ENCODE results near the gene FRMPD2.

The FRMPD2 gene

GRCh38 chr10:48274636-48275035, at the start of gene FRMPD2:
Gene FRMPD2, minus strand, starts transcription at chr10:48274696. Its CDS starts 129 bp downstream, at chr10:48274567.
- DNase-seq: no peak

DNA sequence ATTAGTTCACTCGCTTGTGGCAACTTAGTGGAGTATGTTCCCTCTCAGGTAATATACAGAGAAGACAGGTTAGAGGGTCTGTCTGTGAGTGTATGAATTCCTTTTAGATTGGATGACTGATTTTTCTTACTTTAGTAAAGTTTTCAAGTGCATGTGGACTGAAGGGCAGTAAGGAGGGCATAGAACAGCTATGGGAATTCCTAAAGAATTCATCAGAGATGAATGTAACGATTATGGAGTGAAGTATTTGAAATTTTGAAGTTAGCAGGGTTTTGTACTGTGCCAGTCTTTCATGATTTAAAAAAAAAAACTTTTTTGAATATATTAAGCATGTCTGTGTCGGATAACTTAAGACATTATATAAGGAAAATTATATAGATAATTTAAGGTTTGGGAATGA, 47.5 kb upstream of the FRMPD2 start:
- DNase-seq: no peak

- DNase-seq: no peak
Measured at GRCh38 chr10:48317321-48317990, 43.0 kb upstream of the FRMPD2 start.

GRCh38 chr10:48316236-48316635, 41.7 kb upstream of the FRMPD2 start:
- DNase-seq: no peak

DNA sequence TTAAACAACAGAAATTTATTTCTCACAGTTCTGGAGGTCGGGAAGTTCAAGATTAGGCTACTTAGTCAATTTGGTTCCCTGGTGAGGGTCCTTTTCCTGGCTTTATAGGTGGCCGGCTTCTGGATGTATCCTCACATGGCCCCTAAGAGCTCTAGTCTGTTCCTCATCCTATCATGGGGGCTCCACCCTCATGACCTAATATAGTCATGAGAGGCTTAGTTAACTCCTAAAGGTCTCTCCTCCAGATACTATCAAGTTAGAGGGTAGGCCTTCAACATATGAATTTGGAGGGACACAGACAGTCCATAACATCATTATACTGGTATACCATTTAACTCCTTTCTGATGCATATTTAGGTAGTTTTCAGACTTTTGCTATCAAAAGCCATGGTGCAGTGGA, 39.6 kb upstream of the FRMPD2 start:
- no peak for DNase-seq

GRCh38 chr10:48309711-48310226, 35.3 kb upstream of the FRMPD2 start:
- DNase-seq: no peak

DNA sequence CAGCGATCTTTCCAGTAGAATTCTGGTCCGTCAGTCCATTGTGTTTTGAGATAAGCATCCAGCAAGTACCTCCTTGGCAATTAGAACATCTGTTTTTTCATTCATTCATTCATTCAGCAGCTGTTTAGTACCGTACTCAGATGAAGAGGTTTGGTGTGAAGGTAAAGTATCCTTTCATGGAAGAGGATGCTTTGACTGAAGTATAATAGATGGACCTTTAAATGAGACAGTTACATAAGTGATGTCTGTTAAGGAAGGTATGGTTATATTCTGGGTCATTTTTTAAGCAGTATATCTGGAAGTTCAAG, 33.2 kb upstream of the FRMPD2 start:
- no peak for DNase-seq

GRCh38 chr10:48306870-48307710, 32.6 kb upstream of the FRMPD2 start:
- DNase-seq: peak; percentile 59

GRCh38 chr10:48306265-48306869, 31.9 kb upstream of the FRMPD2 start, which contains the start of gene MAPK8:
Gene MAPK8, plus strand, starts transcription at chr10:48306677. Its CDS starts 94,984 bp downstream, at chr10:48401661.
- DNase-seq: peak; percentile 93

DNA sequence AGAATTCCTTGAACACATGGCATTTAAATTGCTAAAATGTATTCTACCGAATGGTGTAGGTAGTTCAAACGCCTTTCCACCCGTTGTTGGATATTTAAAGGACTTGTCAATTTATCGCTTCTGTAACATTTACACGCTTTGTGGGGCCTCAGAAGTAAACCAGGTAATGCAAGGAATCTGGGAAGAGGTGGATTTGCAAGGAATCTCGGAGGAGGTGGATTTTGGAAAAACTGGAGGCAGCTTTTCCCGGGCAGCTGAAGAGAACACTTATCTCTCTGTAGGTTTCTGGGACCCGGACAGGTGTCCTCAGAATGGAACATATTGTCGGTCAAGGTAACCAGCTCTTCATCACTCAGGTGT, 31.4 kb upstream of the FRMPD2 start:
- DNase-seq: no peak

GRCh38 chr10:48302515-48303476, 28.3 kb upstream of the FRMPD2 start:
- no peak for DNase-seq

- no peak for DNase-seq
Measured at GRCh38 chr10:48300556-48300955, 26.1 kb upstream of the FRMPD2 start.

- DNase-seq: no peak
Measured at GRCh38 chr10:48299692-48300091, 25.2 kb upstream of the FRMPD2 start.

GRCh38 chr10:48299066-48299465, 24.6 kb upstream of the FRMPD2 start:
- DNase-seq: no peak

DNA sequence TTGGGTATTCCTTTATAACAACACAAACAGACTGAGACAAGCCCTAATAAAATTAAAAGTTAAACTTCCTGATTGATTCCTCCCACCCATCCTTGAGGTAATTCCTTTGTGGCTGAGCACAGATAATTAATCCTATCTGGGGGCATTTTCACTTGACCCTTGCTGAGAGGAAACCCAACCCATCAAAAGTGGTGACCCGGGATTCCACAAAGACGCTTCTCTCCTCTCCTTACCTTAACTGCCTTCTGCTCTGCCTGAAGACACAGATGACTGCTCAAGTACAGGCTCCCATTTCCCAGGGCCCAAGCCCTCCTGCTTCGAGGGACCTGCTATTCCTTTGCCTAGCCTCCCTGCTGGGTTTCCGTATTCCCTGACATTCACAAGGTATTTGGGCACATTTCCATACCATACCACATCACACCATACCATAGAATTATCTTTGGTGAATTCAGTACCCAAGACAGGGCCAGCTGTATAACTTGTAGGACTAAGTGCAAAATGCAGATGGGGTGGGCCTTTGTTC, 22.1 kb upstream of the FRMPD2 start:
- DNase-seq: no peak

GRCh38 chr10:48294431-48294830, 19.9 kb upstream of the FRMPD2 start:
- no peak for DNase-seq

GRCh38 chr10:48292616-48293015, 18.1 kb upstream of the FRMPD2 start:
- no peak for DNase-seq

DNA sequence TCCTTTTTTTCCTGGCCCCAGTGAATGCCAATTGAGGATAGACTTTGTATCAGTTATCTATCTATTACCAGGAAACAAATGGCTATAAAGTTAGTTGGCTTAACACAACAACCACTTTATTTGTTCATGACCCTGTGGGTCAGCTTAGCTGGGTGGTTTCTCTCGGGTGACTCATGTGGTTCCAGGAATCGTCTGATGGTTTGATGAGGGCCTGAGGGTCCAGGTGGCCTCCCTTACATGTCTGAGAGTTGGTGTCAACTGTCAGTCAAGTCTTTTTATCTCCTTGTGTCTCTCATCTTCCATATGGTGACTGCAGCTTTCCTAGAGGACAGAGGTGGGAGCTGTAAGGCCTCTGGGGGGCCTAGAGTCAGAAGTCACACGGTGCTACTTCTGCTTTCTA, 16.7 kb upstream of the FRMPD2 start:
- no peak for DNase-seq

DNA sequence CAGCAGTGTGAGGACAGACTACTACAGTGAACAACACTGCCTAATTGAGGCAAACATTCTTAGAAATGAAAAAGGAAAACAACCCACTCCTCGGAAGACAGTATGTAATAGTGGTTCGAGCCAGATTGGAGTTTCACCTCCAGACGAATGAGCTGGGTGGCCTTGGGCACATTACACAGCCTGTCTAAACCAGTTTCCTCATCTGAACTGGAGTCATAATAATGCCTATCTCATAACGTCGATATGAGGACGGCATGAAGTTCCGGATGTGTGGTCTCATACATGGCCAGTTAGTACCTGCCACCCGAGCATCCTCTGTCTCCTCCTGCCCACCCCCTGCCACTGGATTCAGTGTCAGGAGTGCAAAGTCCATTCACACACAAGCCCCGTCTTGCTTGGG, 15.8 kb upstream of the FRMPD2 start:
- no peak for DNase-seq

DNA sequence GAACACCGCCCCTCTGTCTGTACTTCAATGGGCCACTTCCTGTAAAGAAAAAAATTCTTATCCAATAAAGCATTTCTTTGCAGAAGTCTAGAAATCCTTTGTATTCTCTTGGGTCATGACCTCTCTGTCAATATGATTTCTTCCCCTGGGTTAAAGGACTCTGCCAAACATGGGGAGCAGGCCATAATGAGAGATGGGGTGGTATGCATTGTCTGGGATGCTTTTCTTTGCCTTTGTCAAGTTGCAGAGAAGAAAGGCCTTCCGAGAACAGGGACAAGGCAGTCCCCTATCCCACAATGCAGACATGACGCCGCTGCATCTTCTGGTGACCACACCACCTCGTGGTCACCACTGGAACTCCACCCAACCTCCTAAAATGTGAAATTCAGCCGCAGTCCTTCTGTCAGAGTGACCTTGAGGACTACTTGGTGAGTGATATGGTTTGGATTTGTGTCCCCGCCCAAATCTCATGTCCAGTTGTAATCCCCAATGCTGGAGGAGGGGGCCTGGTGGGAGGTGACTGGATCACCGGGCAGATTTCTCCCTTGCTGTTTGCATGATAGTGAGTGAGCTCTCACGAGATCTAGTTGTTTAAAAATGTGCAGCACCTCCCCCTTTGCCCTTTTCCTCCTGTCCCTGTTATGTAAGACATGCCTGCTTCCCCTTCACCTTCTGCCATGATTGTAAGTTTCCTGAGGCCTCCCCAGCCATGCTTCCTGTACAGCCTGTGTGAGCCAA, 15.2 kb upstream of the FRMPD2 start:
- peak; percentile 42 for DNase-seq

DNA sequence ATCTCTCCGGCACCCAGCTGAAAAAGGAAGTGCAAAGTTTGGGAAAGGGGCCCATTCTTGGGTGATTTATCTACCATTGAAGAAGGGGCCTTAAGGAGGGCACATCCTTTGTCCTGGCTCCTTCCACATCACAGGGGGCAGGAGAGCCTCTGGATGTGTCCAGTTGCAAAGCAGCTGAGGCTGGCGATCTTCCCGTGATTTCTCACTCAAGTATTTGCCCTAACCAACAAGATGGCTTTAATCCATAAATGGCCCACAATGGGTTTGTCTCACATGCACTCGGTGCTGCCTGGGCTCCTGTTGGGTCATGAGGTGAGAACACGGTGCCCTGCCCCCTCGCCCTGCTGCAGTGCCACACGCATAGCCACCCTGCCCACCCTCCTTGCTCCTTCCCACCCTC, 14.2 kb upstream of the FRMPD2 start:
- DNase-seq: no peak

All from stimulated activated CD4-positive, alpha-beta T cell treated with anti-CD3 and anti-CD28 coated beads, Interleukin-12 subunit alpha, Interleukin-12 subunit beta, amount 100 ng/mL, for 4 hours (primary cell).